K562 (cell line): ENCODE data around the gene AP3S2. TPM values are rescaled to one million over a fixed set of nuclear protein-coding genes. Genes with fewer than 3 reads are reported as not detected.

ENCODE experiments used
- BMI1 ChIP-seq: fragments of 150-350 bp; IDR thresholded peaks from 2 replicates; pipeline ENCODE4 v1.6.1; 2014; ENCODE audit warnings: low read length
- CC2D1A ChIP-seq: fragments of 450-650 bp; IDR thresholded peaks from 2 replicates; pipeline ENCODE4 v1.6.1; 2017; ENCODE audit warnings: mild to moderate bottlenecking
- DMBX1 ChIP-seq: fragments of 250-450 bp; sonication (Bioruptor Pico); IDR thresholded peaks from 2 replicates; pipeline ENCODE4 v1.8.0; 2022; ENCODE audit warnings: inconsistent platforms, mild to moderate bottlenecking, moderate library complexity, borderline replicate concordance
- ERF ChIP-seq: fragments of 450-650 bp; formaldehyde crosslinking; IDR thresholded peaks from 2 replicates; pipeline ENCODE4 v1.4.0; 2020; ENCODE audit warnings: mild to moderate bottlenecking, mixed read lengths
- IRF2 ChIP-seq: sonication (generic); formaldehyde crosslinking; IDR thresholded peaks from 2 replicates; pipeline ENCODE4 v1.8.1; 2022; ENCODE audit warnings: mild to moderate bottlenecking, missing genetic modification reagents
- PHB2 ChIP-seq: fragments of 450-650 bp; IDR thresholded peaks from 2 replicates; pipeline ENCODE4 v1.6.1; 2017; ENCODE audit warnings: low read depth
- SLC30A9 ChIP-seq: fragments of 250-450 bp; sonication (Bioruptor Pico); IDR thresholded peaks from 2 replicates; pipeline ENCODE4 v1.8.0; 2022; ENCODE audit warnings: mild to moderate bottlenecking, moderate library complexity
- SMARCA5 ChIP-seq: fragments of 450-650 bp; IDR thresholded peaks from 2 replicates; pipeline ENCODE4 v1.6.1; 2016
- SMC3 ChIP-seq: conservative IDR thresholded peaks from 2 replicates; pipeline ENCODE4 v1.6.1; 2011; ENCODE audit warnings: low read depth, low read length, improper control_type of control experiment; ENCODE audit not compliant: insufficient read depth
- SNIP1 ChIP-seq: fragments of 450-650 bp; IDR thresholded peaks from 2 replicates; pipeline ENCODE4 v1.7.1; 2017; ENCODE audit warnings: low read depth, mild to moderate bottlenecking
- SP2 ChIP-seq: IDR thresholded peaks from 2 replicates; pipeline ENCODE4 v1.6.1; 2011; ENCODE audit warnings: mild to moderate bottlenecking, low read depth, low read length, moderate library complexity; ENCODE audit not compliant: poor library complexity, severe bottlenecking; ENCODE audit errors: extremely low read depth
- SRSF1 ChIP-seq: fragments of 200-400 bp; formaldehyde crosslinking; IDR thresholded peaks from 2 replicates; pipeline ENCODE4 v1.6.1; 2017; ENCODE audit warnings: mild to moderate bottlenecking, low read depth, low read length, moderate library complexity
- TAL1 ChIP-seq: fragments of 450-650 bp; IDR thresholded peaks from 2 replicates; pipeline ENCODE4 v1.6.1; 2016; ENCODE audit warnings: mild to moderate bottlenecking
- U2AF2 ChIP-seq: fragments of 200-400 bp; formaldehyde crosslinking; optimal IDR thresholded peaks from 2 replicates; pipeline ENCODE3; 2017; ENCODE audit warnings: low read depth, mild to moderate bottlenecking, low read length
- ZFP36 ChIP-seq: fragments of 150-350 bp; IDR thresholded peaks from 2 replicates; pipeline ENCODE4 v1.6.1; 2018; ENCODE audit warnings: low read length, low read depth; ENCODE audit not compliant: partially characterized antibody
- ZNF445 ChIP-seq: fragments of 250-450 bp; sonication (Bioruptor Pico); IDR thresholded peaks from 2 replicates; pipeline ENCODE4 v1.4.0; 2020; ENCODE audit warnings: low read depth, mild to moderate bottlenecking, moderate library complexity
- ZNF75A ChIP-seq: fragments of 450-650 bp; formaldehyde crosslinking; IDR thresholded peaks from 2 replicates; pipeline ENCODE4 v1.4.0; 2020; ENCODE audit warnings: mild to moderate bottlenecking
- ZZZ3 ChIP-seq: fragments of 450-650 bp; IDR thresholded peaks from 2 replicates; pipeline ENCODE4 v1.6.1; 2016; ENCODE audit warnings: antibody characterized with exemption, mild to moderate bottlenecking, moderate library complexity
- polyA plus RNA-seq, 8 experiments: library from polyadenylated mRNA; depleted of rRNA in 4 of 8; stranded (reverse) in 5 of 8; unstranded in 3 of 8; fragments of >200 nt; fragmentation: Nextera tagmentation in 2 of 8; fragmentation: Illumina TruSeq in 1 of 8; extraction: Ambion mirVana in 2 of 8; extraction: Trizol in 1 of 8; gene quantifications; 2 replicates each; pipeline versions ENCODE4 v1.2.1 to v1.2.3, GENCODE V29; 2011 to 2014; ENCODE audit warnings: inconsistent platforms in 1 of 8, missing spikeins in 1 of 8
- total RNA-seq, 7 experiments: library from RNA; depleted of rRNA in 6 of 7; stranded (reverse); fragments of >200 nt in 6 of 7; fragmentation: Illumina TruSeq in 2 of 7; extraction: Trizol in 2 of 7; gene quantifications; 2 replicates each; pipeline versions ENCODE4 v1.2.1 to v1.2.3, GENCODE V29; 2011 to 2021; ENCODE audit warnings: low replicate concordance in 1 of 7
- TF ChIP-seq, protein P1 (sequence below): fragments of 250-450 bp; sonication (Bioruptor Pico); IDR thresholded peaks from 2 replicates; pipeline ENCODE4 v1.4.0; 2020; ENCODE audit warnings: mild to moderate bottlenecking
- TF ChIP-seq, protein P2 (sequence below): fragments of 200-800 bp; sonication (Bioruptor generic); IDR thresholded peaks from 2 replicates; pipeline ENCODE4 v1.6.1; 2017; ENCODE audit warnings: missing genetic modification characterization, missing compliant biosample characterization
- TF ChIP-seq, protein P3 (sequence below), 2 experiments: fragments of 450-650 bp in 1 of 2; sonication (generic) in 1 of 2; formaldehyde crosslinking in 1 of 2; IDR thresholded peaks in 1 of 2; conservative IDR thresholded peaks in 1 of 2; 2 replicates each; pipeline versions ENCODE4 v1.6.1 to v1.8.1; 2016 to 2023; ENCODE audit warnings: mild to moderate bottlenecking in 2 of 2, moderate library complexity in 2 of 2, inconsistent platforms in 1 of 2, missing genetic modification reagents in 1 of 2
- TF ChIP-seq, protein P4 (sequence below): fragments of 250-450 bp; sonication (Bioruptor Pico); IDR thresholded peaks from 2 replicates; pipeline ENCODE4 v1.4.0; 2020; ENCODE audit warnings: mild to moderate bottlenecking, moderate library complexity

Gene AP3S2
- total and polyA plus RNA-seq, 9 of the 15 experiments (the other 6 are each of a cell fraction or from before 2014, with no cell fraction given) = 16.4 to 54.1 (median 37.4) TPM

DNA sequence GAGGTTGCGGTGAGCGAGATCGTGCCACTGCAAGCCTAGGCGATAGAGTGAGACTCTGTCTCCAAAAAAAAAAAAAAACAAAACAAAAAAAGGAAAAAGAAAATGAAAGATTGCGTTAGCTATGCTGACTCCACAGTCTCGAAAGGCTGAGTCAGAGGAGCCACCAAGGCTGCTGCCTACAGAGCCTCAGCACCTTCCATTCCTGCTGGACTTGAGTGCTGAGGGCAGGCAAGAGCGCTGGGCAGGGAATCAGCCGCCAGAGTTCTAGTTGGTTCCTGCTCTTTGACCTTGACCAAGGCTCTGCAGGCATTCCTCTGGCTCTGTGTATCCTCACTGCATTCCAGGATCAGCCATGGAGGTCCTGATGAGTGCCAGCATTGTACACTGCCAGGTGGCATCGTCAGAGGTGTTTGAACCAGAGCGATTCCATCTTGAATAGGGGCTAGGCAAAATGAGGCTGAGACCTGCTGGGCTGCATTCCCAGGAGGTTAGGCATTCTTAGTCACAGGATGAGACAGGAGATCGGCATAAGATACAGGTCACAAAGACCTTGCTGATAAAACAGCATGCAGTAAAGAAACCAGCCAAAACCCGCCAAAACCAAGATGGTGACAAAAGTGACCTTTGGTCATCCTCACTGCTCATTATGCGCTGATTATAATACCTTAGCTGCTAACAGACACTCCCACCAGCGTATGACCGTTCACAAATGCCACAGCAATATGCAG, 111.7 kb downstream of the AP3S2 start (continued):
- TF ChIP-seq, protein P1, sequence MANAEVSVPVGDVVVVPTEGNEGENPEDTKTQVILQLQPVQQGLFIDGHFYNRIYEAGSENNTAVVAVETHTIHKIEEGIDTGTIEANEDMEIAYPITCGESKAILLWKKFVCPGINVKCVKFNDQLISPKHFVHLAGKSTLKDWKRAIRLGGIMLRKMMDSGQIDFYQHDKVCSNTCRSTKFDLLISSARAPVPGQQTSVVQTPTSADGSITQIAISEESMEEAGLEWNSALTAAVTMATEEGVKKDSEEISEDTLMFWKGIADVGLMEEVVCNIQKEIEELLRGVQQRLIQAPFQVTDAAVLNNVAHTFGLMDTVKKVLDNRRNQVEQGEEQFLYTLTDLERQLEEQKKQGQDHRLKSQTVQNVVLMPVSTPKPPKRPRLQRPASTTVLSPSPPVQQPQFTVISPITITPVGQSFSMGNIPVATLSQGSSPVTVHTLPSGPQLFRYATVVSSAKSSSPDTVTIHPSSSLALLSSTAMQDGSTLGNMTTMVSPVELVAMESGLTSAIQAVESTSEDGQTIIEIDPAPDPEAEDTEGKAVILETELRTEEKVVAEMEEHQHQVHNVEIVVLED (CRISPR knock-in tag) = peak; percentile 79
- TF ChIP-seq SMARCA5 = no peak
- no peak for TF ChIP-seq SMC3
- TF ChIP-seq ZNF445 = peak; percentile 96
- TF ChIP-seq BMI1 = no peak
- no peak for TF ChIP-seq U2AF2
- no peak for TF ChIP-seq ZFP36
- no peak for TF ChIP-seq TAL1
- no peak for TF ChIP-seq IRF2
- TF ChIP-seq ZNF75A = peak; percentile 90
- TF ChIP-seq, protein P2, sequence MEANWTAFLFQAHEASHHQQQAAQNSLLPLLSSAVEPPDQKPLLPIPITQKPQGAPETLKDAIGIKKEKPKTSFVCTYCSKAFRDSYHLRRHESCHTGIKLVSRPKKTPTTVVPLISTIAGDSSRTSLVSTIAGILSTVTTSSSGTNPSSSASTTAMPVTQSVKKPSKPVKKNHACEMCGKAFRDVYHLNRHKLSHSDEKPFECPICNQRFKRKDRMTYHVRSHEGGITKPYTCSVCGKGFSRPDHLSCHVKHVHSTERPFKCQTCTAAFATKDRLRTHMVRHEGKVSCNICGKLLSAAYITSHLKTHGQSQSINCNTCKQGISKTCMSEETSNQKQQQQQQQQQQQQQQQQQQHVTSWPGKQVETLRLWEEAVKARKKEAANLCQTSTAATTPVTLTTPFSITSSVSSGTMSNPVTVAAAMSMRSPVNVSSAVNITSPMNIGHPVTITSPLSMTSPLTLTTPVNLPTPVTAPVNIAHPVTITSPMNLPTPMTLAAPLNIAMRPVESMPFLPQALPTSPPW (CRISPR knock-in tag) = peak; percentile 63
- TF ChIP-seq, protein P3, sequence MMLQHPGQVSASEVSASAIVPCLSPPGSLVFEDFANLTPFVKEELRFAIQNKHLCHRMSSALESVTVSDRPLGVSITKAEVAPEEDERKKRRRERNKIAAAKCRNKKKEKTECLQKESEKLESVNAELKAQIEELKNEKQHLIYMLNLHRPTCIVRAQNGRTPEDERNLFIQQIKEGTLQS (IDR thresholded peaks at IDR 0.05) = peak; percentile 26; the same call in 1 of the 2 replicates
- TF ChIP-seq, protein P3 (CRISPR knock-in tag; conservative IDR thresholded peaks at IDR 0.05) = no peak
- TF ChIP-seq, protein P4, sequence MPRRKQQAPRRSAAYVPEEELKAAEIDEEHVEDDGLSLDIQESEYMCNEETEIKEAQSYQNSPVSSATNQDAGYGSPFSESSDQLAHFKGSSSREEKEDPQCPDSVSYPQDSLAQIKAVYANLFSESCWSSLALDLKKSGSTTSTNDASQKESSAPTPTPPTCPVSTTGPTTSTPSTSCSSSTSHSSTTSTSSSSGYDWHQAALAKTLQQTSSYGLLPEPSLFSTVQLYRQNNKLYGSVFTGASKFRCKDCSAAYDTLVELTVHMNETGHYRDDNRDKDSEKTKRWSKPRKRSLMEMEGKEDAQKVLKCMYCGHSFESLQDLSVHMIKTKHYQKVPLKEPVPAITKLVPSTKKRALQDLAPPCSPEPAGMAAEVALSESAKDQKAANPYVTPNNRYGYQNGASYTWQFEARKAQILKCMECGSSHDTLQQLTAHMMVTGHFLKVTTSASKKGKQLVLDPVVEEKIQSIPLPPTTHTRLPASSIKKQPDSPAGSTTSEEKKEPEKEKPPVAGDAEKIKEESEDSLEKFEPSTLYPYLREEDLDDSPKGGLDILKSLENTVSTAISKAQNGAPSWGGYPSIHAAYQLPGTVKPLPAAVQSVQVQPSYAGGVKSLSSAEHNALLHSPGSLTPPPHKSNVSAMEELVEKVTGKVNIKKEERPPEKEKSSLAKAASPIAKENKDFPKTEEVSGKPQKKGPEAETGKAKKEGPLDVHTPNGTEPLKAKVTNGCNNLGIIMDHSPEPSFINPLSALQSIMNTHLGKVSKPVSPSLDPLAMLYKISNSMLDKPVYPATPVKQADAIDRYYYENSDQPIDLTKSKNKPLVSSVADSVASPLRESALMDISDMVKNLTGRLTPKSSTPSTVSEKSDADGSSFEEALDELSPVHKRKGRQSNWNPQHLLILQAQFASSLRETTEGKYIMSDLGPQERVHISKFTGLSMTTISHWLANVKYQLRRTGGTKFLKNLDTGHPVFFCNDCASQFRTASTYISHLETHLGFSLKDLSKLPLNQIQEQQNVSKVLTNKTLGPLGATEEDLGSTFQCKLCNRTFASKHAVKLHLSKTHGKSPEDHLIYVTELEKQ = peak; percentile 96
- TF ChIP-seq SRSF1 = no peak
- TF ChIP-seq PHB2 = no peak
- no peak for TF ChIP-seq ZZZ3
- TF ChIP-seq SNIP1 = no peak
- no peak for TF ChIP-seq SP2
- no peak for TF ChIP-seq CC2D1A
- peak; percentile 90; the same call in 1 of the 2 replicates for TF ChIP-seq SLC30A9
- TF ChIP-seq ERF (CRISPR knock-in tag) = peak; percentile 100
- peak; percentile 99 for TF ChIP-seq DMBX1 (CRISPR knock-in tag)
